H1 (cell line): ENCODE results near the gene TGFB2. TPM values are rescaled to one million over a fixed set of nuclear protein-coding genes. Genes with fewer than 3 reads are reported as not detected.
A peak's percentile ranks its signal among the peaks of the same experiment; 100 is the strongest.

Source experiments
- ASH2L ChIP-seq: fragments of 200-600, 300-600 bp; sonication (generic); IDR thresholded peaks from one replicate; pipeline ENCODE4 v1.7.1; 2017; ENCODE audit warnings: low read length
- CHD1 ChIP-seq: IDR thresholded peaks from 2 replicates; pipeline ENCODE4 v1.6.1; 2012; ENCODE audit warnings: low read depth, low read length, improper control_type of control experiment
- EGR1 ChIP-seq: IDR thresholded peaks from 2 replicates; pipeline ENCODE4 v1.6.1; 2011; ENCODE audit warnings: low read depth, low read length, borderline replicate concordance
- GABPA ChIP-seq: IDR thresholded peaks from 2 replicates; pipeline ENCODE4 v1.6.1; 2011; ENCODE audit warnings: mild to moderate bottlenecking, low read length, moderate library complexity, borderline replicate concordance; ENCODE audit not compliant: insufficient read depth
- HDAC2 ChIP-seq, 2 experiments: fragments of 300-600 bp in 1 of 2; sonication (generic) in 1 of 2; IDR thresholded peaks; 2 replicates each; pipeline ENCODE4 v1.6.1; 2011 to 2012; ENCODE audit warnings: low read depth in 2 of 2, low read length in 2 of 2, mild to moderate bottlenecking in 2 of 2, moderate library complexity in 2 of 2, borderline replicate concordance in 1 of 2, inconsistent platforms in 1 of 2
- JUN ChIP-seq: IDR thresholded peaks from 2 replicates; pipeline ENCODE4 v1.6.1; 2011; ENCODE audit warnings: low read depth, mild to moderate bottlenecking, improper control_type of control experiment, low read length
- JUND ChIP-seq: IDR thresholded peaks from 2 replicates; pipeline ENCODE4 v1.6.1; 2011; ENCODE audit warnings: mild to moderate bottlenecking, improper control_type of control experiment, low read length
- KDM5A ChIP-seq: fragments of 200-600 bp; IDR thresholded peaks from 2 replicates; pipeline ENCODE4 v1.7.1; 2012; ENCODE audit warnings: mild to moderate bottlenecking, low read length, inconsistent platforms, mixed read lengths
- NANOG ChIP-seq: IDR thresholded peaks from 2 replicates; pipeline ENCODE4 v1.6.1; 2011; ENCODE audit warnings: low read length, low read depth, mild to moderate bottlenecking, inconsistent platforms; ENCODE audit not compliant: insufficient read depth, poor library complexity, severe bottlenecking
- NRF1 ChIP-seq: IDR thresholded peaks from 2 replicates; pipeline ENCODE4 v1.6.1; 2011; ENCODE audit warnings: mild to moderate bottlenecking, low read depth, low read length, improper control_type of control experiment
- POLR2A ChIP-seq, 2 experiments: IDR thresholded peaks; 1 replicate in 1 of 2; 2 replicates in 1 of 2; pipeline ENCODE4 v1.6.1; 2011; ENCODE audit warnings: low read depth in 2 of 2, low read length in 2 of 2, mild to moderate bottlenecking in 2 of 2; ENCODE audit errors: control extremely low read depth in 1 of 2
- POLR2AphosphoS5 ChIP-seq: IDR thresholded peaks from 2 replicates; pipeline ENCODE4 v1.6.1; 2011; ENCODE audit warnings: low read depth, low read length
- RFX5 ChIP-seq: IDR thresholded peaks from 2 replicates; pipeline ENCODE4 v1.6.1; 2011; ENCODE audit warnings: low read depth, low read length, improper control_type of control experiment, borderline replicate concordance
- RNF2 ChIP-seq: fragments of 200-900, 300-1000 bp; sonication (generic); IDR thresholded peaks from 2 replicates; pipeline ENCODE4 v1.7.1; 2016; ENCODE audit warnings: borderline replicate concordance, low read depth, mild to moderate bottlenecking, antibody characterized with exemption, low read length; ENCODE audit not compliant: poor library complexity, severe bottlenecking; ENCODE audit errors: missing control alignments
- RXRA ChIP-seq: IDR thresholded peaks from 2 replicates; pipeline ENCODE4 v1.6.1; 2011; ENCODE audit warnings: low read depth, mild to moderate bottlenecking, low read length, moderate library complexity; ENCODE audit not compliant: insufficient read depth
- SAP30 ChIP-seq: fragments of 300-600 bp; sonication (generic); IDR thresholded peaks from 2 replicates; pipeline ENCODE4 v1.7.1; 2012; ENCODE audit warnings: low read length, moderate library complexity, mild to moderate bottlenecking, inconsistent platforms; ENCODE audit not compliant: insufficient read depth, insufficient replicate concordance
- SIN3A ChIP-seq, 2 experiments: IDR thresholded peaks in 1 of 2; conservative IDR thresholded peaks in 1 of 2; 2 replicates each; pipeline ENCODE4 v1.6.1; 2011 to 2012; ENCODE audit warnings: low read length in 2 of 2, improper control_type of control experiment in 1 of 2, low read depth in 1 of 2, mild to moderate bottlenecking in 1 of 2
- SP2 ChIP-seq: IDR thresholded peaks from 2 replicates; pipeline ENCODE4 v1.6.1; 2012; ENCODE audit warnings: mild to moderate bottlenecking, low read length, inconsistent platforms
- SRF ChIP-seq: IDR thresholded peaks from 2 replicates; pipeline ENCODE4 v1.6.1; 2011; ENCODE audit warnings: mild to moderate bottlenecking, low read depth, low read length, moderate library complexity
- SUZ12 ChIP-seq: fragments of 200-600 bp; sonication (generic); IDR thresholded peaks from 2 replicates; pipeline ENCODE4 v1.6.1; 2012; ENCODE audit warnings: mild to moderate bottlenecking, inconsistent platforms, low read length, moderate library complexity, mixed read lengths
- TBP ChIP-seq: IDR thresholded peaks from 2 replicates; pipeline ENCODE4 v1.6.1; 2011; ENCODE audit warnings: low read depth, low read length, improper control_type of control experiment
- USF2 ChIP-seq: IDR thresholded peaks from 2 replicates; pipeline ENCODE4 v1.6.1; 2011; ENCODE audit warnings: low read length, improper control_type of control experiment
- ZNF274 ChIP-seq: IDR thresholded peaks from 2 replicates; pipeline ENCODE4 v1.7.0; 2012; ENCODE audit warnings: low read length, borderline replicate concordance; ENCODE audit errors: extremely low read depth
- polyA plus RNA-seq, 7 experiments: library from polyadenylated mRNA; depleted of rRNA in 3 of 7; stranded (reverse) in 5 of 7; unstranded in 2 of 7; fragments of >200 nt in 5 of 7; fragments of 200-250 nt in 2 of 7; gene quantifications; 1 replicate in 5 of 7; 2 replicates in 1 of 7; 4 replicates in 1 of 7; pipeline versions ENCODE4 v1.2.1 to v1.2.3, GENCODE V29; 2011 to 2013; ENCODE audit warnings: missing spikeins in 2 of 7, mixed read lengths in 2 of 7
- total RNA-seq: library from RNA; stranded (reverse); fragmentation: NEBNext Ultra II Directional; extraction: Animal tissue kit (Norgen Biotek cat#: 25700); gene quantifications from 2 replicates; pipeline ENCODE4 v1.2.1, GENCODE V29; 2021

Gene TGFB2
- total and polyA plus RNA-seq, 2 of the 8 experiments (the other 6 are each of a cell fraction or from before 2014, with no cell fraction given) = 0.26 to 0.84 TPM

- TF ChIP-seq USF2 (no peak), POLR2AphosphoS5 (peak; percentile 31; the same call in 1 of the 2 replicates), TBP (no peak; the same call in 1 of the 2 replicates), EGR1 (no peak), SP2 (no peak), HDAC2 (IDR thresholded peaks at IDR 0.05; ENCODE audit: borderline replicate concordance in 1 of 2, low read depth in 2 of 2, low read length in 2 of 2) (0 out of 4 replicates have a peak, but pooled peaks of 1 of the 2 experiments have one; percentile 31), ASH2L (peak; percentile 92), NANOG (no peak), RNF2 (no peak), JUND (no peak), SRF (no peak), ZNF274 (no peak), GABPA (no peak), SAP30 (no peak), SUZ12 (peak; percentile 60; the same call in 1 of the 2 replicates), KDM5A (no peak), RXRA (no peak), SIN3A (conservative IDR thresholded peaks at IDR 0.05 in 1 of 2, IDR thresholded peaks at IDR 0.05 in 1 of 2; ENCODE audit: low read depth in 1 of 2, low read length in 2 of 2) (0 out of 4 replicates have a peak, but pooled peaks of 1 of the 2 experiments have one; percentile 16), NRF1 (no peak), CHD1 (no peak), RFX5 (no peak), JUN (no peak), POLR2A (IDR thresholded peaks at IDR 0.05; ENCODE audit: control extremely low read depth in 1 of 2, low read depth in 2 of 2, low read length in 2 of 2) (0 out of 3 replicates have a peak, but pooled peaks of 1 of the 2 experiments have one; percentile 17)
Observed at GRCh38 chr1:218345673-218346390, 696 bp downstream of the TGFB2 start (continued).
